ENCODE data around the gene WFDC11. TPM values are rescaled to one million over a fixed set of nuclear protein-coding genes. Genes with fewer than 3 reads are reported as not detected.
"Not testable (repeated sequence)": the region's sequence is repeated elsewhere in the genome, so short reads cannot be mapped to it uniquely, and the experiment has no call there.

WFDC11 gene
- total RNA-seq, 1 experiment from 2014 or later = not detected

GRCh38 chr20:45649312-45649863 lies 20.7 kb downstream of the WFDC11 start:
- ChIA-PET POLR2A (ENCODE audit: unreplicated experiment) (no interaction called here), CTCF (no interaction called here)
- Histone ChIP-seq H3K4me2 (no peak overlapping the region), H3K27ac (no peak overlapping the region), H2AFZ (no peak overlapping the region), H3K4me3 (no peak overlapping the region), H3K27me3 (ENCODE audit: insufficient read depth, low read depth) (no peaks in the 10 kb centered on the region), H3K9me2 (ENCODE audit: insufficient read depth) (no peaks in the 10 kb centered on the region; the same call in 1 of the 2 replicates), H3K9me3 (ENCODE audit: insufficient read depth, low read depth) (no peaks in the 10 kb centered on the region), H3K36me3 (ENCODE audit: low read depth) (no peaks in the 10 kb centered on the region), H3F3A (ENCODE audit: insufficient read depth, low read depth) (no peaks in the 10 kb centered on the region), H3K79me2 (ENCODE audit: low read depth) (no peaks in the 10 kb centered on the region), H3K4me1 (replicated peaks; ENCODE audit: insufficient read depth) (no peaks in the 10 kb centered on the region), H4K20me1 (ENCODE audit: insufficient read depth) (no peaks in the 10 kb centered on the region)
- intact Hi-C loops (cut with micrococcal nuclease; ENCODE audit: unreplicated experiment) = no loop called here
- TF ChIP-seq CTCF (conservative IDR thresholded peaks at IDR 0.05) = no peak
- no peak for TF ChIP-seq EZH2 (IDR thresholded peaks at IDR 0.05; ENCODE audit: low read depth)
- BruUV-seq (replicated peaks) = no TSS peak
- DNase-seq = no peak

GRCh38 chr20:45647441-45648050 lies 22.5 kb downstream of the WFDC11 start:
- Histone ChIP-seq H4K20me1 (ENCODE audit: insufficient read depth) (no peaks in the 10 kb centered on the region), H3K4me1 (replicated peaks; ENCODE audit: insufficient read depth) (no peaks in the 10 kb centered on the region), H3K9me2 (ENCODE audit: insufficient read depth) (no peaks in the 10 kb centered on the region; the same call in 1 of the 2 replicates), H3K79me2 (ENCODE audit: low read depth) (no peaks in the 10 kb centered on the region), H3K27ac (no peak overlapping the region), H3K4me2 (no peak overlapping the region), H3K36me3 (ENCODE audit: low read depth) (no peaks in the 10 kb centered on the region), H2AFZ (no peak overlapping the region), H3F3A (ENCODE audit: insufficient read depth, low read depth) (no peaks in the 10 kb centered on the region), H3K9me3 (ENCODE audit: insufficient read depth, low read depth) (no peaks in the 10 kb centered on the region), H3K4me3 (no peak overlapping the region), H3K27me3 (ENCODE audit: insufficient read depth, low read depth) (no peaks in the 10 kb centered on the region)
- ChIA-PET POLR2A (ENCODE audit: unreplicated experiment) (interaction anchor here (0.6 kb wide), 1 partner anchor 186 kb away, joined by 3 read pairs; the partner anchor contains the start of gene SNX21), CTCF (interaction anchor here (0.6 kb wide), 1 partner anchor 211 kb away, joined by 3 read pairs; no protein-coding TSS in a partner anchor)
- no peak for DNase-seq
- intact Hi-C loops (cut with micrococcal nuclease; ENCODE audit: unreplicated experiment) = no loop called here
- TF ChIP-seq CTCF (conservative IDR thresholded peaks at IDR 0.05) (no peak), EZH2 (IDR thresholded peaks at IDR 0.05; ENCODE audit: low read depth) (no peak)
- no TSS peak for BruUV-seq (replicated peaks)

- no peaks in the 10 kb centered on the region for H3K4me1 ChIP-seq (replicated peaks; ENCODE audit: insufficient read depth)
- intact Hi-C loops (cut with micrococcal nuclease; ENCODE audit: unreplicated experiment) = no loop called here
- no TSS peak for BruUV-seq (replicated peaks)
- H3K4me3 ChIP-seq = no peak overlapping the region
- H3K4me2 ChIP-seq = no peak overlapping the region
- no peak for DNase-seq
- CTCF ChIA-PET = no interaction called here
- H3K79me2 ChIP-seq (ENCODE audit: low read depth) = no peaks in the 10 kb centered on the region
- H3K9me3 ChIP-seq (ENCODE audit: insufficient read depth, low read depth) = no peaks in the 10 kb centered on the region
- H3F3A ChIP-seq (ENCODE audit: insufficient read depth, low read depth) = no peaks in the 10 kb centered on the region
- no peaks in the 10 kb centered on the region for H3K36me3 ChIP-seq (ENCODE audit: low read depth)
- no peak overlapping the region for H2AFZ ChIP-seq
- no peak for TF ChIP-seq EZH2 (IDR thresholded peaks at IDR 0.05; ENCODE audit: low read depth)
- TF ChIP-seq CTCF (conservative IDR thresholded peaks at IDR 0.05) = no peak
- no peaks in the 10 kb centered on the region for H3K27me3 ChIP-seq (ENCODE audit: insufficient read depth, low read depth)
- POLR2A ChIA-PET (ENCODE audit: unreplicated experiment) = no interaction called here
- H3K9me2 ChIP-seq (ENCODE audit: insufficient read depth) = no peaks in the 10 kb centered on the region; the same call in 1 of the 2 replicates
- no peaks in the 10 kb centered on the region for H4K20me1 ChIP-seq (ENCODE audit: insufficient read depth)
- H3K27ac ChIP-seq = no peak overlapping the region
Observed at GRCh38 chr20:45646875-45647274, 23.2 kb downstream of the WFDC11 start.

- H3K4me3 ChIP-seq; H4K20me1 ChIP-seq (ENCODE audit: insufficient read depth); H3K79me2 ChIP-seq (ENCODE audit: low read depth); H3K27me3 ChIP-seq (ENCODE audit: insufficient read depth, low read depth); H3K4me2 ChIP-seq; DNase-seq; H3K9me3 ChIP-seq (ENCODE audit: insufficient read depth, low read depth); H3K9me2 ChIP-seq (ENCODE audit: insufficient read depth); intact Hi-C loops (cut with micrococcal nuclease; ENCODE audit: unreplicated experiment); CTCF ChIA-PET; H3K4me1 ChIP-seq (replicated peaks; ENCODE audit: insufficient read depth); POLR2A ChIA-PET (ENCODE audit: unreplicated experiment); H2AFZ ChIP-seq; H3F3A ChIP-seq (ENCODE audit: insufficient read depth, low read depth); H3K27ac ChIP-seq; H3K36me3 ChIP-seq (ENCODE audit: low read depth); BruUV-seq (replicated peaks): not testable (repeated sequence)
Observed at GRCh38 chr20:45645869-45646268, 24.2 kb downstream of the WFDC11 start.

GRCh38 chr20:45641076-45641475 lies 29.0 kb downstream of the WFDC11 start:
- H3K27ac ChIP-seq; H3K4me3 ChIP-seq; POLR2A ChIA-PET (ENCODE audit: unreplicated experiment); H3K9me2 ChIP-seq (ENCODE audit: insufficient read depth); H3K9me3 ChIP-seq (ENCODE audit: insufficient read depth, low read depth); H3F3A ChIP-seq (ENCODE audit: insufficient read depth, low read depth); H3K36me3 ChIP-seq (ENCODE audit: low read depth); H4K20me1 ChIP-seq (ENCODE audit: insufficient read depth); intact Hi-C loops (cut with micrococcal nuclease; ENCODE audit: unreplicated experiment); DNase-seq; H2AFZ ChIP-seq; H3K79me2 ChIP-seq (ENCODE audit: low read depth); H3K4me2 ChIP-seq; CTCF ChIA-PET; H3K4me1 ChIP-seq (replicated peaks; ENCODE audit: insufficient read depth); H3K27me3 ChIP-seq (ENCODE audit: insufficient read depth, low read depth); BruUV-seq (replicated peaks): not testable (repeated sequence)
